SKM-1 (cell line): ENCODE data around the gene XRCC6.
"Not testable (repeated sequence)": the region's sequence is repeated elsewhere in the genome, so short reads cannot be mapped to it uniquely, and the experiment has no call there.

Experiments used
- DNase-seq: peaks from one replicate; lab custom pipeline; 2025; ENCODE audit not compliant: unreplicated experiment; lab: John Stamatoyannopoulos, UW

Gene XRCC6

GRCh38 chr22:41621099-41621910 is at the start of gene XRCC6:
XRCC6 (plus strand) TSS chr22:41621295; CDS start chr22:41622005, 710 bp downstream.
- DNase-seq = peak; percentile 98

GRCh38 chr22:41571786-41572185 is 49.3 kb upstream of the XRCC6 start:
- DNase-seq = no peak

GRCh38 chr22:41572305-41572704 is 48.8 kb upstream of the XRCC6 start:
- not testable (repeated sequence) for DNase-seq

- no peak for DNase-seq
Measured at GRCh38 chr22:41573677-41574076, 47.4 kb upstream of the XRCC6 start.

GRCh38 chr22:41574847-41575381 is 46.2 kb upstream of the XRCC6 start:
- DNase-seq = no peak

DNA sequence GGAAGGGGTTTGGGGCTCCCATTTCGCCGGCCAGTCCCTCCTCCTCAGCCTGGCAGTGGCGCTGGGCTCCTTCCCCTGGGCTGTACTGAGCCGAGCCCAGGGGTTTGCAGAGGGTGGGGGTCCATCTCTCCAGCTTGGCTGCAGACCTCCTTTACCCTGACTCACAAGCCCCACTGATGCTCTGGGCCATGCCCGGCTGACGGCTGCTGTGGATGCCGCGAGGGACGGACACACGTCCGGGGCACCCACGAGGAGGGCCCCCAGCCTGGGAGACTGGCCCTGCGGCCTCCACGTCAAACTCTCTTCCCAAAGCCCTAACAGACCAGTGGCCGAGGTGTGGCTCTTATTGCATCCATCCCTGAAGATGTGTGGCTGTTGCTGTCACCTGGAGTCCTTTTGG is 45.6 kb upstream of the XRCC6 start:
- DNase-seq = no peak

GRCh38 chr22:41576877-41577276 is 44.2 kb upstream of the XRCC6 start:
- DNase-seq = peak; percentile 37

GRCh38 chr22:41578114-41578513 is 43.0 kb upstream of the XRCC6 start:
- DNase-seq = no peak

- DNase-seq = no peak
Measured at GRCh38 chr22:41578818-41579217, 42.3 kb upstream of the XRCC6 start.

- DNase-seq = no peak
Measured at GRCh38 chr22:41579297-41579996, 41.6 kb upstream of the XRCC6 start.

GRCh38 chr22:41579997-41580355 is 41.1 kb upstream of the XRCC6 start:
- no peak for DNase-seq

DNA sequence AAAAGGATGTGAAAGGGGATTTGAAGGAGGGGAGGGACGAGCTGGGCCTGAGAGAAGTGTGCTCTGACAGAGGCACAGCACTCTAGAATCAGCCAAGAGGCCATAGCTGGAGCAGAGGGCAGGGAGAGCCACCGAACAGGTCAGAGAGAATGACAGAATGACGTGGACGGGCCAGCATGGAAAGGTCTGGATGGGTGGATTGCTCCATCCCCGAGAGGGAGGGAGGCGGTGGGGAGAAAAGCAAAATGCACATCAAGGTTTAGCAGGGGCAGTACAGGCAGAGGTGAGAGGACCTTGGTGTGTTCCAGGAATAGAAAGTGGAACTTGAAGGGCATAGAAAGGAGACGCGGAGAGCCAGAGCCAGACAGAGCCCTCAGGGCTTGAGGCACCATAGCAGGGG is 38.4 kb upstream of the XRCC6 start:
- DNase-seq = no peak

DNA sequence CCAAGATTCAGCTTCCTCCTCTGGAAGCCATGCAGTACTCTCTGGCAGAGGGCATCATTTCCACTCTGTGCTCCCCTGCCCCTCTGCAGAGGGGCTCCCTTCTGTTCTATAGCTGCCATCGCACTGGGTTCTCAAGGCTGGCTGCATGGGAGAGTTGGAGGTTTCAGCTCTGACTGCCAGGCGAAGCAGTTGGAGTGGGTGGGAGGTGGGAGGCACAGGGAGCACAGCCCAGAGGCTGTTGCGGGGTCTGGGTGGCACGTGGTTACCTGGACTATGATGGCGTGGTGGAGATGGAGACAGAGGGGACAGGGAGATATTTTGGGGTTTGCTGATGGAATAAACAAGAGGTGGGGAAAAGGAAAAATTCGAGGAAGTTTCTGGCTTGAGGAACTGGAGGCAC is 36.2 kb upstream of the XRCC6 start:
- DNase-seq = no peak

DNA sequence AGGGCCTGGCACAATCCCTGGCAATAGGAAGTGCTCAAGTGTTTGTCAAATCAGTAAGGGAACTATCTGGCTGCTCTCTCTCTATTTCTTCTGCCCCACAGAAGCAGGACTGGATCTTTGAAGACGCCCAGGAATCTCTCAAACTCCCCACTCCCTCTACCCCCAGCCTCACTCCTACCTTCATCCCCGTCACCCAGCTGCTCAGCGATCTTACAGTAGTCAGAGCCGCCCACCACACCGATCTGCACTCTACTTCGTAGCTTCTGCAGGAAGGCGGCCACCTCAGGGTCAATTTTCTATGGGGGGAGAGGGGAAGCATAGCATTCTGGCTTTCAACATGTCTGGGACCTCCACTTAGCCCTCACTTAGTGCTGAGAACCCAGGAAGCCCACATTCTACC is 35.2 kb upstream of the XRCC6 start:
- no peak for DNase-seq

DNA sequence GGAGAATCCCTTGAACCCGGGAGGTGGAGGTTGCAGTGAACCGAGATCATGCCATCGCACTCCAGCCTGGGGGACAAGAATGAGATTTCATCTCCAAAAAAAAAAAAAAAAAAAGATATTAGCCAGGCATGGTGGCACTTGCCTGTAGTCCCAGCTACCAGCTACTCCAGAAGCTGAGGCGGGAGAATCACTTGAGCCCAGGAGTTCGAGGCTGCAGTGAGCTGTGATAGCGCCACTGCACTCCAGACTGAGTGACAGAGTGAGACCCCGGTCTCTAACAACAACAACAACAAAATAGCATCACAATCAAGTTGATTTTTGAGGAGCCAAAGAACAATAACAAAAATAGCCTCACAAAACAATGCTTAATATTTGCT is 33.8 kb upstream of the XRCC6 start:
- no peak for DNase-seq

DNA sequence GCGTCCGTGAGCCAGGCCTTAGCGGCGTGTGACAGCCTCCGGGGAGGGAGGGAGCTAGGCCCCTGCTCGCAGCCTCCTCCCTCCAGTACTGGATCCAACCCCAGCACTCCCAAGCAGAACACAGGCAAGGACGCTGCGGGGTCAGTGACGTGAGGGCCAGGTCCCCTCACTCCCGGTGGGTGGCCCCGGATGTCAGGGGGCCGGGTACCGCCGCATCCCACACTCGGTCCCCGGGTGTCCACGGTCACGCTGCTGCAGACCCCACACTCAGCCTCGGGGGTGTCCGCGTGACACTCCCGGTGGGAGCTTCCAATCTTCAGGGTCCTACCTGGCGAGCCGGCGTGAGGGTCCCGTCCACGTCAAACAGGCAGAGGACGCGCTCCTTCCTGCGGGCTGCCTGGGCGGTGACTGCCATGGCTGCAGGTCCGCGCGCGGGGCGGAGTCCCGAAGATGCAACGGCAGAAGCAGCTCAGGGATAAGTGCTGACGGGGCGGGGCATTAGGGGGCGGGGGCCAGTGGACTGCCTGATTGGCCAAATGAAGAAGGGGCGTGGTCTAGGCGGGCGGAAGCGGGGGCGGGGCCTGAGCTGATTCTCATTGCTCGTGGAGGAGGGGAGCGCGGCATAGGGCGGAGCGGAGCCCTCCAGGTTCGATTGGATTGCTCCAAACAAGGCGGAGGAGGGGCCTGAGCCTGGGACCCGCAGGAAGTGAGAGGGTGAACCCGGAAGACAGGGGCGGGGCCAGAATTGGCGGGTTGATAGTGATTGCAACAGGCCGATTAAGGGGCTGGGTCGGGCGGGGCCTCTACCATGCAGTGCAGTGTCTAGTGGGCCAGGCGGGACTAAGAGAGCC is 31.5 kb upstream of the XRCC6 start, which contains the start of gene PMM1:
TSS of gene PMM1 (minus strand) at position 450 of the 851 bp plus-strand sequence. CDS start at position 415, 35 bp downstream.
- DNase-seq = peak; percentile 99

- DNase-seq = not testable (repeated sequence)
Measured at GRCh38 chr22:41593336-41593960, 27.6 kb upstream of the XRCC6 start.

DNA sequence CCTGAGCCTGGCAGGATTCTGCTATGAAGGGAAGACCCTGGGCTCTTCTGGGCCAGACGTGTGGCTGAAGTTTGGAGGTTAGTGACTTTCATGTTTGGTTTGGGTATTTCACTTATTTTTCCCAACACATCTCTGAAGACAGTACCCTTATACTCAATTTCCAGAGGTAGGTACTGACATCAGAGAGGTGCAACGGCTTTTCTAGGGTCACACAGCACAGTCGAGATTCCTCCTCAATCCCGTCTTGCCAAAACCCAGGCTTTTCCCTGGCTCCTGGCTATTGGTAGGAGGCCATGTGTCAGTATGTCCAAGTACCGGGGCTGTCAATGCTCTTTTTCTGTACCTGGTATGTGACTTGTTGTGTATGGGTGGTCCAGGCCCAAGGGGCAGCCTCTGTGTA is 25.4 kb upstream of the XRCC6 start:
- DNase-seq = no peak

DNA sequence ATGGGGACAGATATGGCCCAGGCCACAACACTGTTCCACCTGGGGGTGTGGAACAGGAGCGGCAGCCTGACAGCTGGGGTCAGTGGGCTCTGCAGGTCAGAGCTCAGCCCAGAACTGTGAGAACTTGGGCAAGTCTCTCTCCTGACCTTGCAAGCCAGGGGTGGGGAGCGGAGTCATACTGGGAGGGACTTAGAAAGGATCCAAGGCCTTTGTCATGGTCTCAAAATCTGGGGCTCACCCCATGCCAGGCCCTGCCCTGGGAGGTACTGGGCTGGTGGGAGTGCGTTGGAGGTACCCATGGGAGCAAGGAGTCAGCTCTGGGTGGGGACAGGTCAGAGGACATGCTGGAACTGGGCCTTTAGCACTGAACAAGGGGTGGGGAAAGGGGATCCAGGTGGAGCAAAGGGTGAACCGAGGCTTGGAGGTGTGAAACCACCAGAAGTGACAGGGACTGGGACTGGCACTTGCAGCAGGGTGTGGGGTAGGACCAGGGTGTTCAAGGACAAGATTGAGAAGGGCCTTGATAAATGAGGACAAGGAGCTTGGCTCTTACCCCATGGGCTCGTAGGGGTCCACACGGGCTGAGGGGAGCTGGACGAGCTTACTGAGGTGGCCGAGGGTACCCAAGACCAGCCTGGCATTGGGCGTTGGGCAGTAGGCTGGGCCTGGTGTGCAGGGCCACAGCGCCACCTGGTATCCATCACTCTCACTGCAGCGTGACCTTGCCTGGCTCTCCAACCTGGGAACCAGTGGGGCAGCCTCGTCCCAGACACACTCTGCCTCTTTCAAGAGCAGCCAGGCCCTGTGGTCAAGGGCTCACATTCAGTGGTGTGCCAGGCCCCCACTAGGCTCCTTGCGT is 24.1 kb upstream of the XRCC6 start:
- peak; percentile 13 for DNase-seq

GRCh38 chr22:41597635-41597953 is 23.5 kb upstream of the XRCC6 start:
- DNase-seq = no peak
